Measurements from ENCODE around the gene CCDC15. TPM values are rescaled to one million over a fixed set of nuclear protein-coding genes. Genes with fewer than 3 reads are reported as not detected.

Gene CCDC15
- total RNA-seq, 1 donor from 2014 or later: 3.2 TPM

DNA sequence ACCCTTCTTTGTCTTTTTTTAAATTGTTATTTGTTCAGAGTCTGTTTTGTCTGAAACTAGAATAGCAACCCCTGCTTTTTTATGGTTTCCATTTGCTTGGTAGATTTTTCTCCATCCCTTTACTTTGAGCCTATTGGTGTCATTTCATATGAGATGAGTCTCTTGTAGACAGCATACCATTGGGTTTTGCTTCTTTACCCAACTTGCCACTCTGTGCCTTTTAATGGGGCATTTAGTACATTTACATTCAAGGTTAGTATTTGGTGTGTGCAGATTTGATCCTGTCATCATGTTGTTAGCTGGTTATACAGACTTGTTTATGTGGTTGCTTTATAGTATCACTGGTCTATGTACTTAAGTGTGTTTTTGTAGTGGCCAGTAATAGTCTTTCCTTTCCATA is 28.0 kb downstream of the CCDC15 start:
- Mint-ChIP-seq H3K4me3 (no peak overlapping the region), H3K27ac (no peak overlapping the region), H3K27me3 (no peaks in the 10 kb centered on the region), H3K9me3 (peaks cover 4% of the 10 kb centered on the region), H3K36me3 (peaks cover 40% of the 10 kb centered on the region), H3K4me1 (ENCODE audit: unreplicated experiment) (no peaks in the 10 kb centered on the region)
- DNase-seq (ENCODE audit: extremely low spot score, unreplicated experiment): no peak
- TF ChIP-seq, protein P1, sequence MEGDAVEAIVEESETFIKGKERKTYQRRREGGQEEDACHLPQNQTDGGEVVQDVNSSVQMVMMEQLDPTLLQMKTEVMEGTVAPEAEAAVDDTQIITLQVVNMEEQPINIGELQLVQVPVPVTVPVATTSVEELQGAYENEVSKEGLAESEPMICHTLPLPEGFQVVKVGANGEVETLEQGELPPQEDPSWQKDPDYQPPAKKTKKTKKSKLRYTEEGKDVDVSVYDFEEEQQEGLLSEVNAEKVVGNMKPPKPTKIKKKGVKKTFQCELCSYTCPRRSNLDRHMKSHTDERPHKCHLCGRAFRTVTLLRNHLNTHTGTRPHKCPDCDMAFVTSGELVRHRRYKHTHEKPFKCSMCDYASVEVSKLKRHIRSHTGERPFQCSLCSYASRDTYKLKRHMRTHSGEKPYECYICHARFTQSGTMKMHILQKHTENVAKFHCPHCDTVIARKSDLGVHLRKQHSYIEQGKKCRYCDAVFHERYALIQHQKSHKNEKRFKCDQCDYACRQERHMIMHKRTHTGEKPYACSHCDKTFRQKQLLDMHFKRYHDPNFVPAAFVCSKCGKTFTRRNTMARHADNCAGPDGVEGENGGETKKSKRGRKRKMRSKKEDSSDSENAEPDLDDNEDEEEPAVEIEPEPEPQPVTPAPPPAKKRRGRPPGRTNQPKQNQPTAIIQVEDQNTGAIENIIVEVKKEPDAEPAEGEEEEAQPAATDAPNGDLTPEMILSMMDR (conservative IDR thresholded peaks at IDR 0.05): no peak

DNA sequence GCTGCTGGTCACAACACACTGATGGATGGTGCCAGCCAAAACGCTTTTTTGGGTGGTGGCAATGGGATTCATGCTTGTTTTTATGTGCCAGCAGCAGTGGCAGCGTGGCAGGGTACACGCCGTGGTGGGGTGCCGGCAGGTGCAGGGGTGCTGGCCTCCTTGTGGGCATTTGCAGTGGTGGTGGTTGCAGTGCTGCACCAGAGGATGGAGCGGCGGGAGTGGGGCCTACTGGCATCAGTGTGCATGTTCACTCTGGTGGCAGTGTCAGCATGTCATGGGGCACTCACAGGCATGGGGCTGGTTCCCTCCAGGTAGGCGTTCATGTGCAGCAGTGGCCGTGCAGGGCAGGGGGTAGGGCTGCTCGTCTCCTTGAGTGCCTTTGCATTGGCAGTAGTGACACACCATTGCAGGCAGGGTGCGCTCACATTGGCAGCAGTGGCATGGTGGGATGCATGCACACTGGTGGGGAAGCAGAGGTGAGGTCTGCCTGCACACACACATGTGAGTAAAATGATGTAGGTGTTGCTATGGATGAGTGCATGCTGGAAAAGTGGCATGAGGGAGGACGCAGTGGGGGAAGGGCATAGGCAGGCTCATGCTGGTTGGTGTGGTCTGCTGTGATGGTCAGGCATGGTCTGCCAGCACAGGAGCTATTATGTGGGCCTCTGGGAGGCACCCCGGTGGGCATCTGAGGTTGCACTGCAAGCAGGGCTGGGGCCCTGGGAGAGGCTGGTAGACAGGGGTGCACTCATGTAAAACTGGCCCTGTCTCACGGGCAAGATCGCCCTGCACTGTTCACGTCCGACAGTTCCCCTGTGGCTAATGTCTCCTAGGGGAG is 29.9 kb downstream of the CCDC15 start:
- Mint-ChIP-seq H3K4me1 (ENCODE audit: unreplicated experiment) (no peaks in the 10 kb centered on the region), H3K27me3 (no peaks in the 10 kb centered on the region), H3K9me3 (peaks cover 4% of the 10 kb centered on the region), H3K4me3 (no peak overlapping the region), H3K36me3 (peaks cover 44% of the 10 kb centered on the region), H3K27ac (no peak overlapping the region)
- DNase-seq (ENCODE audit: extremely low spot score, unreplicated experiment): no peak
- TF ChIP-seq, protein P1 (conservative IDR thresholded peaks at IDR 0.05): no peak

DNA sequence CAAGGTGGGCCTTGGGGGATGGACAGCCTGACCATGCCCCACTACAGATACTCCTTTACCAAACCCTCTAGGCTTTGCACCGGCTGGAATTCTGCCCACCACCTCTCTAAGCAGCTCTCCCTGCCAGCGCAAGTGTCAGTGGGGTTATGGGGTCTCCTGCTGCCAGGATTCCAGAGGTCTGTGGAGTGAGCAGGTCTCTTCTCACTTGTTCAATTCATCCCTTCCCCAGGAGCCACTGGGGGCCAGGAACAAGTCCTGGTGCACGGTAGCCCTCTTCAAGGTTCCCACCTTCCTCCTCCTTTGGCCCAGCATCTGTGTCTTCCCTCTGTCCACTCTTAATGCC is 30.5 kb downstream of the CCDC15 start:
- Mint-ChIP-seq H3K27me3 (no peaks in the 10 kb centered on the region), H3K27ac (no peak overlapping the region), H3K4me1 (ENCODE audit: unreplicated experiment) (no peaks in the 10 kb centered on the region), H3K4me3 (no peak overlapping the region), H3K36me3 (peaks cover 43% of the 10 kb centered on the region), H3K9me3 (peaks cover 3% of the 10 kb centered on the region)
- DNase-seq (ENCODE audit: extremely low spot score, unreplicated experiment): no peak
- TF ChIP-seq, protein P1 (conservative IDR thresholded peaks at IDR 0.05): no peak

DNA sequence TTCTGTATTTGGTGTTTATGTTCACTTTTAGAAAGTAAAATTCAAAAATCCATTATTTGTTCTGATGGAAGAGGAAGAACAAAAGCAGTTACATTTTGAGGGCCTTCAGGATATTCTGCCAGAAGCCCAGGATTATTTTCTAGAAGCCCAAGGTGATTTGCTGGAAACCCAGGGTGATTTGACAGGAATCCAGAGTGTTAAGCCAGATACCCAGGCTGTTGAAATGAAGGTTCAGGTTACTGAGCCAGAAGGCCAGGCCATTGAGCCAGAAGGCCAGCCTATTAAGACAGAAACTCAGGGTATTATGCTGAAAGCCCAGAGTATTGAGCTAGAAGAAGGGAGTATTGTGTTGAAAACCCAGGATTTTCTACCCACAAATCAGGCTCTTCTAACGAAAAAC is 33.1 kb downstream of the CCDC15 start:
- Mint-ChIP-seq H3K36me3 (peaks cover 27% of the 10 kb centered on the region), H3K9me3 (no peaks in the 10 kb centered on the region), H3K27ac (no peak overlapping the region), H3K4me3 (no peak overlapping the region), H3K4me1 (ENCODE audit: unreplicated experiment) (no peaks in the 10 kb centered on the region), H3K27me3 (no peaks in the 10 kb centered on the region)
- no peak for DNase-seq (ENCODE audit: extremely low spot score, unreplicated experiment)
- TF ChIP-seq, protein P1 (conservative IDR thresholded peaks at IDR 0.05): no peak

DNA sequence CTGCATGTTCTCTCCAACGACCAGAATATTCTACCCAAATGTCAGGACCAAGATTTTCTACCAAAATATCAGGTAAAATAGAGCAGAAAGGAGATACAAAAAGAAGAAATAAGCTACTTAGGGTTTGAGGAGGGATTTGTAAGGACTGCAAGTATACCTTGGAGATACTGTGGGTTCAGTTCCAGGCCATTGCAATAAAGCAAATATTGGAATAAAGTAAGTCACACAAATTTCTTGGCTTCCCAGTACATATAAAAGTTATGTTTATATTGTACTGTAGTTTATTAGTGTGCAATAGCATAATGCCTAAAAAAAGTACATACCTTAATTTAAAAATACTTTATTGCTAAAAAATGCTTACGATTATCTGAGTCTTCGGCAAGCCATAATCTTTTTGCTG is 34.1 kb downstream of the CCDC15 start:
- TF ChIP-seq, protein P1 (conservative IDR thresholded peaks at IDR 0.05): no peak
- H3K27ac Mint-ChIP-seq: no peak overlapping the region
- H3K27me3 Mint-ChIP-seq: no peaks in the 10 kb centered on the region
- H3K4me3 Mint-ChIP-seq: no peak overlapping the region
- peaks cover 19% of the 10 kb centered on the region for H3K36me3 Mint-ChIP-seq
- no peaks in the 10 kb centered on the region for H3K9me3 Mint-ChIP-seq
- no peak for DNase-seq (ENCODE audit: extremely low spot score, unreplicated experiment)
- no peaks in the 10 kb centered on the region for H3K4me1 Mint-ChIP-seq (ENCODE audit: unreplicated experiment)

Data from type B pancreatic cell (in vitro differentiated cells).